Activated CD8-positive, alpha-beta memory T cell treated with anti-CD3 and anti-CD28 coated beads, Interleukin-2, amount 10 ng/mL, durations not matched to agents 7 days and 5 days (primary cell): Measurements from ENCODE around the gene ZNF654. TPM values are rescaled to one million over a fixed set of nuclear protein-coding genes. Genes with fewer than 3 reads are reported as not detected.

ENCODE experiments used
- ATAC-seq: fragments of 150-1000 bp; cut with Tn5 transposase; one replicate; pipeline ENCODE4 v1.10.0; 2021; ENCODE audit warnings: moderate library complexity
- CTCF ChIA-PET: fragments of 350-600 bp; sonication (Branson Sonifier 250); formaldehyde crosslinking; loops from one replicate; lab custom pipeline; 2021; ENCODE audit warnings: antibody characterized with exemption; lab: Charles Lee
- DNase-seq: peaks from one replicate; pipeline ENCODE4 v3.0.0-alpha.2; 2020
- H3K27ac Mint-ChIP-seq: one replicate; pipeline ENCODE4 v1.8.0; 2021; ENCODE audit warnings: mild to moderate bottlenecking, mixed read lengths
- H3K27me3 Mint-ChIP-seq: one replicate; pipeline ENCODE4 v1.8.0; 2021; ENCODE audit warnings: mixed read lengths
- H3K36me3 Mint-ChIP-seq: one replicate; pipeline ENCODE4 v1.8.0; 2021; ENCODE audit warnings: mild to moderate bottlenecking, mixed read lengths
- H3K4me1 Mint-ChIP-seq: one replicate; pipeline ENCODE4 v1.8.0; 2021; ENCODE audit warnings: mixed read lengths
- H3K4me3 Mint-ChIP-seq: one replicate; pipeline ENCODE4 v1.8.0; 2021; ENCODE audit warnings: mild to moderate bottlenecking, moderate library complexity, mixed read lengths
- H3K9me3 Mint-ChIP-seq: one replicate; pipeline ENCODE4 v1.8.0; 2022; ENCODE audit warnings: low read depth, mixed read lengths
- total RNA-seq, 2 experiments: library from RNA; stranded (reverse); gene quantifications; one replicate each; pipeline ENCODE4 v1.2.3, GENCODE V29; 2021

Gene ZNF654
- total RNA-seq, 2 experiments from 2014 or later = 18.5 to 22.0 TPM

GRCh38 chr3:88034491-88035275 lies 24.4 kb upstream of the ZNF654 start:
- CTCF ChIA-PET = no interaction called here
- Mint-ChIP-seq H3K4me3 (no peak overlapping the region), H3K27me3 (peaks cover 2% of the 10 kb centered on the region), H3K4me1 (peaks cover 29% of the 10 kb centered on the region), H3K27ac (no peak overlapping the region), H3K36me3 (peaks cover 1% of the 10 kb centered on the region), H3K9me3 (no peaks in the 10 kb centered on the region)
- ATAC-seq (no peak), DNase-seq (no peak)

DNA sequence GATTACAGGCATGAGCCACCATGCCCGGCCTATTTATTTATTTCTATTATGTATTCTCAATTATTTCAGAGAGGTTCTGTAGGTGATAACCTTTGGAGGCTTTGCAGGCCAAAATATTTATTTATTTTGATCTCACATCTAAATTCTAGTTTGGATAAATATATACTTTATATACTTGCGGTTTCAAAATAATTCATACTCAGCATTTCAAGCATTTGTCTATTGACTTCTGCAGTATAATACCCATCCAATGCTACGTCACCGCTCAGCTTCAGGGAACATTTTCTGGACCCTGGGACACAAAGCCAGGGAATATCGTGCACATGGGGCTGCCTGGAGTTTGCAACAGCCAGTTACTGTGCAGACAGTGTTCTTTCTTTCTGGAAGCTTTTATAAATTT lies 22.8 kb upstream of the ZNF654 start:
- peaks cover 2% of the 10 kb centered on the region for H3K27me3 Mint-ChIP-seq
- no peak overlapping the region for H3K4me3 Mint-ChIP-seq
- peaks cover 22% of the 10 kb centered on the region for H3K4me1 Mint-ChIP-seq
- DNase-seq (no peak), ATAC-seq (no peak)
- CTCF ChIA-PET = no interaction called here
- no peak overlapping the region for H3K27ac Mint-ChIP-seq
- no peaks in the 10 kb centered on the region for H3K9me3 Mint-ChIP-seq
- H3K36me3 Mint-ChIP-seq = peaks cover 1% of the 10 kb centered on the region

DNA sequence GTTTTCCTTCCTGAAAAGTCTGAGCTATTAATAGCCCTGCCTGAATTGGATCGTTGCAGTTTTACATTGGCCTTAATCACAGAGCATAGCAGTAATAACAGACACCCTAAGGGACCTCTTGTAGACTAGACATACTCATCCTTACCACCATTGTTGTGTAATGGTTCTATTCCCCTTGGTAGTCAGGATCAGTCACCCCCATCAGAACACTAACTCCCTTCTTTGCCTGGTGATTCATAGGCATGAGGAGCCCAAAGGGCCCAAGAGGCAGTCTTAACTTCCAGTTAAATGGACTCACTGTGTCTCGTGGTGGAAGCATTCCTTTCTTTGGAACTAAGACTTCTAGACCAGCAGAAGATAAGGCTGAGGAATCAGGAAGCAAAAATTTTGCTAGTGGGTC lies 20.5 kb upstream of the ZNF654 start:
- peaks cover 2% of the 10 kb centered on the region for H3K27me3 Mint-ChIP-seq
- no peaks in the 10 kb centered on the region for H3K36me3 Mint-ChIP-seq
- no peaks in the 10 kb centered on the region for H3K9me3 Mint-ChIP-seq
- H3K4me1 Mint-ChIP-seq = peaks cover 8% of the 10 kb centered on the region
- H3K4me3 Mint-ChIP-seq = no peak overlapping the region
- ATAC-seq = no peak
- CTCF ChIA-PET = interaction anchor here (1.1 kb wide), 1 partner anchor 20 kb away, joined by 3 read pairs; the partner anchor contains the start of genes CGGBP1 and ZNF654
- H3K27ac Mint-ChIP-seq = no peak overlapping the region
- no peak for DNase-seq

DNA sequence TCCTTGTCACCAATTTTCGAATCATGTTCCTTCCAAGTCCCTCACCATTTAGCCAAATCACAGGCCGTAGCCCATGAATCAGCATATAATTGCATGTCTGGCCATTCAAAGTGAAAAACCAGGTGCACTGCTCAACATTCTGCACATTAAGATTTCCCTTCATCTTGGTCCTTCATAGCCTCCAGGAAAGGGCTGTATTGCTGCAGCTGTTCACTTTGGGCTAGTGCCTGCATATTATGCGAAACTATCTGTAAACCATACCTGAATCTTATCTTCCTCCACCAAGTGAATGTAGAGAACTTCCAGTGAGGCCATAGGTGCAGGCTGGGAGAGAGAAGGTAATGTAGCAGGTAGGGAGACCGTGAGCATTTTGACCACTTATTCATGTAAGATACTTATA lies 18.5 kb upstream of the ZNF654 start:
- Mint-ChIP-seq H3K4me3 (no peak overlapping the region), H3K36me3 (no peaks in the 10 kb centered on the region), H3K9me3 (no peaks in the 10 kb centered on the region), H3K27ac (no peak overlapping the region), H3K27me3 (peaks cover 2% of the 10 kb centered on the region), H3K4me1 (peaks cover 2% of the 10 kb centered on the region)
- ATAC-seq (no peak), DNase-seq (no peak)
- CTCF ChIA-PET = interaction anchor here (1.0 kb wide), 1 partner anchor 72 kb away, joined by 3 read pairs; no protein-coding TSS in a partner anchor

DNA sequence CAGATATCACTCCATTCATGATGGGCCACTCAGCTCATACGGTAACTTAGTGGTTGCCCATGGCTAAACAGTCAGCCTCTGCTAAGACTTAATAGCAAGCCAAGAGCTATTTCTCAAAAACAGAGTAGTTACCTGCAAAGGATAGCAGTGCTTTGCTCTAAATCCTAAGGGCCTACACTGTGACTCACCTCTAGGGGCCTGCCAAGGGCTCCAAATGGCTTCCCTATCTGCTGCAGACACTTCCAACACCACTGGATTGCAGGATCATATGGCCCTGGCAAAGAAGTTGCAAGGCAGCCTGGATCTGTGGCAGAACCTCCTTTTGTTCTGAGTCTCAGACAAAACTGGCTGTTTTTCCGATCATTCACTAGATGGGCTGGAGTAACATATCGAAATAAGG lies 18.1 kb upstream of the ZNF654 start:
- H3K4me3 Mint-ChIP-seq = no peak overlapping the region
- CTCF ChIA-PET = interaction anchor here (1.0 kb wide), 1 partner anchor 72 kb away, joined by 3 read pairs; no protein-coding TSS in a partner anchor
- no peaks in the 10 kb centered on the region for H3K9me3 Mint-ChIP-seq
- no peaks in the 10 kb centered on the region for H3K36me3 Mint-ChIP-seq
- DNase-seq = no peak
- peaks cover 2% of the 10 kb centered on the region for H3K27me3 Mint-ChIP-seq
- H3K27ac Mint-ChIP-seq = no peak overlapping the region
- ATAC-seq = no peak
- H3K4me1 Mint-ChIP-seq = peaks cover 2% of the 10 kb centered on the region

DNA sequence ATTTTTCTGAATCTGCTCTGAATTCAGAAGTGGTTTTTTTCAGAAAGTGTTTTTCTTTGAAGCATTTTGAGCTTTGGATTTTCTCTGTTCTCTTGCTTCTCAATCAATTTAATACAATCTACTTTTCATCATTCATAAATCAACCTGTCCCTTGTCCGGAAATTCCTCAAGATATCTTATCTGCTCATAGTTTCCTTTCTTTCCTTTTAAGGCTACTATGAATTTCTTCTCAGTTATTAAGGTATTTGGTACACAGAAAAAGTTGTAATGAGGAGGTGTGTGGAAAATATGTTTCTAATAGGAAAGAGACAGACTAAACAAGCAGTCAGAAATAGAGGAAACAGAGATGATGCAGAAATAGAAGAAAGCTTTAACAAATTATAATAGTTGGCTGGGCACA lies 14.6 kb upstream of the ZNF654 start:
- ATAC-seq (no peak), DNase-seq (no peak)
- no peak overlapping the region for H3K4me3 Mint-ChIP-seq
- H3K4me1 Mint-ChIP-seq = peaks cover 8% of the 10 kb centered on the region
- CTCF ChIA-PET = no interaction called here
- no peaks in the 10 kb centered on the region for H3K27me3 Mint-ChIP-seq
- no peaks in the 10 kb centered on the region for H3K36me3 Mint-ChIP-seq
- H3K27ac Mint-ChIP-seq = no peak overlapping the region
- H3K9me3 Mint-ChIP-seq = no peaks in the 10 kb centered on the region

DNA sequence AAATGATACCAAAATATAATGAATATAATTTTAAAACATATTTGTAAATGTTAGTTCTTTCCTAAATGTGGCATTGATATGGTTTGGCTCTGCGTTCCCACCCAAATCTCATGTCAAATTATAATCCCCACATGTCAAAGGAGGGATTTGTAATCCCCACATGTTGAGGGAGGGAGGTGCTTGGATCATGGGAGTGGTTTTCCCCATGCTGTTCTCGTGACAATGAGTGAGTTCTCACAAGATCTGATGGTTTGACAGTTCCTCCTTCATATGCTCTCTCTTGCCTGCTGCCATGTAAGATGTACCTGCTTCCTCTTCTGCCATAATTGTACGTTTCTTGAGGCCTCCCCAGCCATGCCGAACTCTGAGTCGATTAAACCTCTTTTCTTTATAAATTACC lies 12.3 kb upstream of the ZNF654 start:
- DNase-seq = no peak
- CTCF ChIA-PET = interaction anchor here (1.7 kb wide), 1 partner anchor 16 kb away, joined by 3 read pairs; no protein-coding TSS in a partner anchor
- H3K36me3 Mint-ChIP-seq = no peaks in the 10 kb centered on the region
- H3K4me3 Mint-ChIP-seq = no peak overlapping the region
- H3K27me3 Mint-ChIP-seq = no peaks in the 10 kb centered on the region
- no peak overlapping the region for H3K27ac Mint-ChIP-seq
- peaks cover 10% of the 10 kb centered on the region for H3K4me1 Mint-ChIP-seq
- H3K9me3 Mint-ChIP-seq = no peaks in the 10 kb centered on the region
- no peak for ATAC-seq

DNA sequence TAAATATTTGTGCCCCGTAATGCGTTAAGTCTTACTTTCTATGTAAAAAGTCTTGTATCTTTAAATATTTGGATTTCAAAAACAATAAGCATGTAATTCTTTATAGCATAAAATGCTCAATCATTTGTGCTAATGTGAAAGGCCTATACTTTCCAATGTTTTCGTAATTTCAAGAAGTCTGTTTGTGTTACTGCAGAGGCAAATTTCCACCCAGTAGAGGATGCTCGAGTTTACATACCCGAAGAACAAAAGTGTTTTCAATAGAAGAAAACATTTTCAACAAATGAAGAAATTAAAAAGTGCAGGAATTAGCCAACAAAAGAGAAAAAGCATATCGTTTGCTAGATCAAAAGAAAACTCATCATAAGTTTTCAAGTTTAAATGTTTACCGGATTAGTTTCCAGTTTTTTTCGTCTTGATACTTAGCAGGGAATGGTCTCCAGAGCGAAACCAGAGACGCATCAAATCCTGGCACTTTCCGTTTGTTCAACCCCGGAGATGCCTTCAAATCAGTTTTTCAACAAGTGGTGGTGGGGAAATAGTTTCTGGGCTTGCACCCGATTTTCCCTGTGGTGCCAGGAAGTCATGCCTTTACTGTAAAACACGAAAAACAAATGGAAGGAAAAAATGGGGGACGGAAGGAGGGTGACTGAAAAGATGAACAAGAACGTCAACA lies 1.3 kb upstream of the ZNF654 start:
- no peak for DNase-seq
- peaks cover 46% of the 10 kb centered on the region for H3K4me1 Mint-ChIP-seq

GRCh38 chr3:88058306-88058580 lies 812 bp upstream of the ZNF654 start:
- DNase-seq (no peak), ATAC-seq (no peak)
- Mint-ChIP-seq H3K36me3 (peaks cover 47% of the 10 kb centered on the region), H3K9me3 (no peaks in the 10 kb centered on the region), H3K4me3 (peak overlapping the region; percentile 98), H3K4me1 (peaks cover 51% of the 10 kb centered on the region), H3K27ac (peak overlapping the region; percentile 92), H3K27me3 (no peaks in the 10 kb centered on the region)
- CTCF ChIA-PET = interaction anchor here (1.1 to 2.4 kb wide), 6 partner anchors 20 to 92 kb away, joined by 3 to 18 read pairs (median 6); partner anchors contain the start of gene C3orf38

More for the DNA sequence above, 1.3 kb upstream of the ZNF654 start:
- H3K4me3 Mint-ChIP-seq = peak overlapping the region; percentile 98
- no peak for ATAC-seq
- peak overlapping the region; percentile 92 for H3K27ac Mint-ChIP-seq
- no peaks in the 10 kb centered on the region for H3K27me3 Mint-ChIP-seq
- CTCF ChIA-PET = interaction anchor here (1.1 to 2.4 kb wide), 5 partner anchors 26 to 92 kb away, joined by 3 to 18 read pairs (median 6); partner anchors contain the start of gene C3orf38
- H3K36me3 Mint-ChIP-seq = peaks cover 45% of the 10 kb centered on the region
- no peaks in the 10 kb centered on the region for H3K9me3 Mint-ChIP-seq

DNA sequence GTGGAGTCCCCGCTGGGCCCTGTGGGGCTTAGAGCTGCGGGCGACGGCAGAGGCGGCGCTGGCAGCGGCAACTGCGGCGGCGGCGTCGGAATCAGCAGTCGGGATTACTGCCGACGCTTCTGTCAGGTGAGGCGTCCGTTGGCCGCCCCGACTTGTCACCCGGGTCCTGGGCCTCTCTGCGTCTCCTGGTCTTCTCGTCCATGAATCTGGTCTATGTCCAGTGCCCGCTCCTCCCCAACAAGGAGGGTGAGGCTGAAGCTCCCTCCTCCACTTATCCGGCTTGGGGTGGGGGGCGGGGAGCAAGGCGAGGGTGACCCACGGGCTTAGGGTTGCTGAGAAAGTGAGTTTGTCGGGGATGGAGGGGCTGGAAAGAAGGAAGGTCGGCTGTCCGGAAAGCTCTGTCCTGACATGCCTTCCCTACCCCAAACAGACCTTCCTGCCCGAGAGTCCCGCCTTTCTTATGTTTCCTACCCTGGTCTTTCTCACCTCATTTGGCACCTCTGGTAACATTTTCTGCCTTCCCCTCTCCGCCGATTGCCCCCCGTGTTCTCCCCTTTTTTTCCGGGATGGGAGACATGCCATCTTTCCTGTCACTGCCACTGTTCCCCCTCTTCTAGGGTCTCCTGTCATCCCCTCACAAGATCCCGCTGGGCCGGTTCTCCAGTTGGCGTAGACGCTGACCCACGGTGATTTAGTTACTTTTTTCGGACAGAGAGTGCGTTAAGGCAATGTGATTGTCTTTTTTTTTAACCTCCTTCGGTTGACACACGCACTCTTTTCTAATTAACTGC lies 520 bp downstream of the ZNF654 start:
- no peak for DNase-seq
- no peaks in the 10 kb centered on the region for H3K9me3 Mint-ChIP-seq
- no peaks in the 10 kb centered on the region for H3K27me3 Mint-ChIP-seq
- H3K27ac Mint-ChIP-seq = peak overlapping the region; percentile 92
- CTCF ChIA-PET = interaction anchor here (0.9 to 2.4 kb wide), 7 partner anchors 20 to 90 kb away, joined by 3 to 18 read pairs (median 5); partner anchors contain the start of gene C3orf38
- ATAC-seq = no peak
- H3K36me3 Mint-ChIP-seq = peaks cover 45% of the 10 kb centered on the region
- peaks cover 55% of the 10 kb centered on the region for H3K4me1 Mint-ChIP-seq
- H3K4me3 Mint-ChIP-seq = peak overlapping the region; percentile 98

- Mint-ChIP-seq H3K36me3 (peaks cover 37% of the 10 kb centered on the region), H3K9me3 (no peaks in the 10 kb centered on the region), H3K27ac (no peak overlapping the region), H3K4me3 (peak overlapping the region; percentile 32), H3K27me3 (no peaks in the 10 kb centered on the region), H3K4me1 (peaks cover 38% of the 10 kb centered on the region)
- no peak for DNase-seq
- no peak for ATAC-seq
- CTCF ChIA-PET = no interaction called here
Observed at GRCh38 chr3:88061746-88062145, 2.7 kb downstream of the ZNF654 start.

DNA sequence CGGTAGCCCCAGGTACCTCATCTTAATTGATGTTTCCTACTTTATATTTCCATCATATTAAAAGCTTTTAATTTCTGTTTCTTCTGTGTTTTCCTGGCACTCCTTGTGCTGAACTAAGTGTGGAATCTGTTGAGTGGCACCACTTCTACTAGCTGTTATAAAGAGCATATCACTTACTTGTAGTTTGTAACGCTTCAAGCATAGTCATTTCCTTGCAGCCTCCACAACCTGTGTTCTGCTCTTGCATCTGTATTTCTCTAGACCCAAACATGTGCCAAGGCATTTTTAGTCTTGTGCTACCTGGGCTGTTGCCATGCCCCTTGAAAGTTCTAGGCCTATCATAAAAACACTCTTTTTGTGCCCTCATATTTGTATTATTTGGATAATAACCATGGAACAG lies 16.0 kb downstream of the ZNF654 start:
- DNase-seq (no peak), ATAC-seq (no peak)
- CTCF ChIA-PET = no interaction called here
- Mint-ChIP-seq H3K27ac (no peak overlapping the region), H3K9me3 (peaks cover 12% of the 10 kb centered on the region), H3K27me3 (no peaks in the 10 kb centered on the region), H3K4me1 (peaks cover 4% of the 10 kb centered on the region), H3K36me3 (peaks cover 43% of the 10 kb centered on the region), H3K4me3 (no peak overlapping the region)

DNA sequence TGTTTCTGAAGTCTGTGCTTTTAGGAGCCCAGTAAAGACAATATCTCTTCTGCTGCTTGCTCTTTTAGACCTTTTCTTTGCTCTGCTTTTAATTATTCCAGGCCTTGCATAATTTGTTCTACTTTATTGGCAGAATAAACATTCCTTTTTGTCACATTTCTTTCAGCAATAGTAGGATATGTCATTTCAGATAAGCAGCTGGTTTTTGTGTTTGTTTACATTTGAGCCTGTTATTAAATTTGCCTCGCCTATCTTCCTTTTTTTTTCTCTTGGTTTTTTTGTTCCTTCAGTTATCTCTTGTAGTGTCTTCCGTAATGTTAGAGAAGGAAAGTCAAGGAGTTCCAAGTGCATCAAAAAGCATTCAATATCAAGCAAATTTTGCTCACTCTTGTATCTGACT lies 16.4 kb downstream of the ZNF654 start:
- CTCF ChIA-PET = no interaction called here
- Mint-ChIP-seq H3K27me3 (no peaks in the 10 kb centered on the region), H3K9me3 (peaks cover 10% of the 10 kb centered on the region), H3K27ac (no peak overlapping the region), H3K36me3 (peaks cover 40% of the 10 kb centered on the region), H3K4me1 (peaks cover 4% of the 10 kb centered on the region), H3K4me3 (no peak overlapping the region)
- DNase-seq = no peak
- ATAC-seq = no peak
